Measurements from ENCODE around the gene CCDC97. TPM values are rescaled to one million over a fixed set of nuclear protein-coding genes. Genes with fewer than 3 reads are reported as not detected.

The CCDC97 gene
- total and polyA plus RNA-seq, 2 experiments from 2014 or later = 15.1 to 24.4 TPM

DNA sequence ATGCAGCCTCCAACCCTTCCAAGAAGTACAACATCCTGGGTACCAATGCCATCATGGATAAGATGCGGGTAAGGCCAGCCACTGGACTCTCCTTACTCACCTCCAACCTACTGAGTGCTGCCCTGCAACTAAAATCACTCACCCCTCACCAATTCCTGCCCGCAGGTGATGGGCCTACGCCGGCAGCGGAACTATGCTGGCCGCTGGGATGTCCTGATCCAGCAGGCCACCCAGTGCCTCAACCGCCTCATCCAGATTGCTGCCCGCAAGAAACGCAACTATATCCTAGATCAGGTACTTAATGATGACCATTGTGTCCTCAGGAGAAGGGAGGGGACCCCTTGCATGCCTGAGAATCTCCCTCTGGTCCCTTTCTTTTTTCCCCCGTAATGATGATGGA is 15.6 kb upstream of the CCDC97 start:
- Histone ChIP-seq H3K79me2 (peaks cover 34% of the 10 kb centered on the region), H2AFZ (no peak overlapping the region), H3K4me1 (ENCODE audit: insufficient read depth) (peaks cover 24% of the 10 kb centered on the region), H3K4me2 (no peak overlapping the region), H4K20me1 (ENCODE audit: insufficient read depth, poor library complexity, severe bottlenecking) (peaks cover 4% of the 10 kb centered on the region), H3K4me3 (no peak overlapping the region), H3K27ac (no peak overlapping the region), H3K27me3 (no peaks in the 10 kb centered on the region), H3K9me2 (replicated peaks; ENCODE audit: insufficient read depth) (no peaks in the 10 kb centered on the region), H3K9me3 (ENCODE audit: low read depth) (no peaks in the 10 kb centered on the region), H3K36me3 (replicated peaks; ENCODE audit: insufficient read depth, low read depth) (peaks cover 10% of the 10 kb centered on the region)
- DNase-seq (ENCODE audit: low spot score) = no peak
- TF ChIP-seq, protein P1, sequence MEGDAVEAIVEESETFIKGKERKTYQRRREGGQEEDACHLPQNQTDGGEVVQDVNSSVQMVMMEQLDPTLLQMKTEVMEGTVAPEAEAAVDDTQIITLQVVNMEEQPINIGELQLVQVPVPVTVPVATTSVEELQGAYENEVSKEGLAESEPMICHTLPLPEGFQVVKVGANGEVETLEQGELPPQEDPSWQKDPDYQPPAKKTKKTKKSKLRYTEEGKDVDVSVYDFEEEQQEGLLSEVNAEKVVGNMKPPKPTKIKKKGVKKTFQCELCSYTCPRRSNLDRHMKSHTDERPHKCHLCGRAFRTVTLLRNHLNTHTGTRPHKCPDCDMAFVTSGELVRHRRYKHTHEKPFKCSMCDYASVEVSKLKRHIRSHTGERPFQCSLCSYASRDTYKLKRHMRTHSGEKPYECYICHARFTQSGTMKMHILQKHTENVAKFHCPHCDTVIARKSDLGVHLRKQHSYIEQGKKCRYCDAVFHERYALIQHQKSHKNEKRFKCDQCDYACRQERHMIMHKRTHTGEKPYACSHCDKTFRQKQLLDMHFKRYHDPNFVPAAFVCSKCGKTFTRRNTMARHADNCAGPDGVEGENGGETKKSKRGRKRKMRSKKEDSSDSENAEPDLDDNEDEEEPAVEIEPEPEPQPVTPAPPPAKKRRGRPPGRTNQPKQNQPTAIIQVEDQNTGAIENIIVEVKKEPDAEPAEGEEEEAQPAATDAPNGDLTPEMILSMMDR (IDR thresholded peaks at IDR 0.05; ENCODE audit: poor library complexity) = no peak
- no peak for TF ChIP-seq EZH2phosphoT487 (IDR thresholded peaks at IDR 0.05; ENCODE audit: low read depth, severe bottlenecking, unreplicated experiment)
- WGBS (ENCODE audit: low lambda C conversion rate, missing lambda C conversion rate) = 98% methylated on average over 10 of the region's 10 CpGs

DNA sequence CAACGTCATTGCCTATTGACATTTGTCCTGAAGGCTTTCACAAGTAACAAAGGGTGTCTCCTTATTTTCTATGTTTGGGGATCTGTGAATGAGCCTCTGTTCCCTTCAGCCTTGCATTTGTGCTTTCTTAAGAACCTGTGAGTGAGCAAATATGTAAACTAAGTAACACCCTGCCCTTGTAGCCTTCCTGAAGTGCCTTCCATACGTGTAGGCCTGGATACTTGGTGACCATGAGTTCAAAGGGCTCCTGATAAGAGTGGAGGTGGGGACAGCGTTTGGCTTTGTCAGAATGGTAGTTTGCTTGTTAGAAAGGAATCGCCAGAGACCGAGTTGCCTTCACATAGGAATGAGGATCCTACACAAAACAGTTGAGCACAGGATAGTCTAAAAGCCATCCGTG is 14.5 kb upstream of the CCDC97 start:
- TF ChIP-seq, protein P1 (IDR thresholded peaks at IDR 0.05; ENCODE audit: poor library complexity) = no peak
- no peak for TF ChIP-seq EZH2phosphoT487 (IDR thresholded peaks at IDR 0.05; ENCODE audit: low read depth, severe bottlenecking, unreplicated experiment)
- TF ChIP-seq EZH2 (IDR thresholded peaks at IDR 0.05; ENCODE audit: borderline replicate concordance) = no peak
- peaks cover 24% of the 10 kb centered on the region for H3K4me1 ChIP-seq (ENCODE audit: insufficient read depth)
- 53% methylated on average over 6 of the region's 6 CpGs for WGBS (ENCODE audit: low lambda C conversion rate, missing lambda C conversion rate)
- H3K9me3 ChIP-seq (ENCODE audit: low read depth) = no peaks in the 10 kb centered on the region
- no peaks in the 10 kb centered on the region for H3K9me2 ChIP-seq (replicated peaks; ENCODE audit: insufficient read depth)
- no peak overlapping the region for H2AFZ ChIP-seq
- peaks cover 4% of the 10 kb centered on the region for H4K20me1 ChIP-seq (ENCODE audit: insufficient read depth, poor library complexity, severe bottlenecking)
- H3K27ac ChIP-seq = peak overlapping the region; percentile 50
- H3K4me3 ChIP-seq = no peak overlapping the region
- peaks cover 29% of the 10 kb centered on the region for H3K79me2 ChIP-seq
- no peaks in the 10 kb centered on the region for H3K27me3 ChIP-seq
- no peak overlapping the region for H3K4me2 ChIP-seq
- H3K36me3 ChIP-seq (replicated peaks; ENCODE audit: insufficient read depth, low read depth) = peaks cover 10% of the 10 kb centered on the region
- peak; percentile 48 for DNase-seq (ENCODE audit: low spot score)

DNA sequence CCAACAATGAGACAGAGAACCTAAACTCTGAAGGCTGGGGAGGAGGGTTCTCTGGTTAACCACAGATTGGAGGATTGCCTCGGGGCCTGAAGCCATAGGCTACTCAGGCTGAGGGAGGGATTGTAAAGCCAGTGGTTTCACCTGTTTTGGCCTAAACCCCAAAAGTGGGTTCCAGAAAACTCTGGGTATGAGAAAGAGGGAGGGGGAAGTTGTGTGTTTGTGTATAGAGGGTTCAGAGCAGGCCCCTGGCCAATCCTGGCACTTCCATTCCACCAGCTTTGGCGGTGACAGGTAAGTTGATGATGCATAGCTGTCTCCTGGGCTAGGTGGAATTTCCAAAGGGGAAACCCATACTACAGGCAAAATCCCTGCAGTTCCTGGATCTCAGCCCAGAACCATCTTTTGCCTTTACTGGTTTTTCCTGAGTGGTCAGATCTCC is 13.5 kb upstream of the CCDC97 start:
- peaks cover 24% of the 10 kb centered on the region for H3K4me1 ChIP-seq (ENCODE audit: insufficient read depth)
- TF ChIP-seq EZH2phosphoT487 (IDR thresholded peaks at IDR 0.05; ENCODE audit: low read depth, severe bottlenecking, unreplicated experiment) (no peak), EZH2 (IDR thresholded peaks at IDR 0.05; ENCODE audit: borderline replicate concordance) (no peak)
- TF ChIP-seq, protein P1 (IDR thresholded peaks at IDR 0.05; ENCODE audit: poor library complexity) = no peak
- H3K27ac ChIP-seq = peak overlapping the region; percentile 50
- H3K4me3 ChIP-seq = no peak overlapping the region
- DNase-seq (ENCODE audit: low spot score) = no peak
- peaks cover 4% of the 10 kb centered on the region for H4K20me1 ChIP-seq (ENCODE audit: insufficient read depth, poor library complexity, severe bottlenecking)
- peaks cover 10% of the 10 kb centered on the region for H3K36me3 ChIP-seq (replicated peaks; ENCODE audit: insufficient read depth, low read depth)
- H3K79me2 ChIP-seq = peaks cover 29% of the 10 kb centered on the region
- H3K9me2 ChIP-seq (replicated peaks; ENCODE audit: insufficient read depth) = no peaks in the 10 kb centered on the region
- no peak overlapping the region for H3K4me2 ChIP-seq
- no peak overlapping the region for H2AFZ ChIP-seq
- H3K9me3 ChIP-seq (ENCODE audit: low read depth) = no peaks in the 10 kb centered on the region
- WGBS (ENCODE audit: low lambda C conversion rate, missing lambda C conversion rate) = 100% methylated on average over 2 of the region's 2 CpGs
- no peaks in the 10 kb centered on the region for H3K27me3 ChIP-seq

Data from hepatocyte (in vitro differentiated cells).